Sigmoid colon (tissue), 7 donors: ENCODE results near the gene ZMYM1. TPM values are rescaled to one million over a fixed set of nuclear protein-coding genes. Genes with fewer than 3 reads are reported as not detected.

Source experiments
- DNase-seq: peaks from one replicate; pipeline ENCODE4 v3.0.0-alpha.2; 2019
- H3K27ac ChIP-seq, 4 donors: fragments of 200-600 bp; sonication (generic); one replicate each; pipeline ENCODE4 v1.5.1; 2016 to 2019; ENCODE audit warnings: mild to moderate bottlenecking in 1 of 4
- H3K27me3 ChIP-seq, 3 donors: fragments of 200-600 bp; sonication (generic); one replicate each; pipeline ENCODE4 v1.5.1; 2019; ENCODE audit warnings: mild to moderate bottlenecking in 1 of 3
- H3K36me3 ChIP-seq, 4 donors: fragments of 200-600 bp; sonication (generic); one replicate each; pipeline ENCODE4 v1.5.1; 2016 to 2019
- H3K4me1 ChIP-seq, 4 donors: fragments of 200-600 bp; sonication (generic); one replicate each; pipeline ENCODE4 v1.5.1; 2017 to 2019
- H3K4me3 ChIP-seq, 4 donors: fragments of 200-600 bp; sonication (generic); one replicate each; pipeline ENCODE4 v1.5.1; 2017 to 2019; ENCODE audit warnings: mild to moderate bottlenecking in 2 of 4, moderate library complexity in 1 of 4
- H3K9me3 ChIP-seq, 4 donors: fragments of 200-600 bp in 3 of 4; sonication (generic) in 3 of 4; one replicate each; pipeline versions ENCODE4 v1.5.1 to v1.6.1; 2013 to 2019
- EP300 ChIP-seq, 4 donors: sonication (generic); formaldehyde crosslinking; IDR thresholded peaks; one replicate each; pipeline ENCODE4 v1.6.1; 2017; ENCODE audit warnings: antibody characterized with exemption in 4 of 4
- POLR2A ChIP-seq, 2 donors: fragments of 450-650 bp; IDR thresholded peaks; one replicate each; pipeline ENCODE4 v1.6.1; 2016; ENCODE audit warnings: antibody characterized with exemption in 2 of 2, mild to moderate bottlenecking in 2 of 2, moderate library complexity in 2 of 2
- POLR2AphosphoS5 ChIP-seq, 4 donors: sonication (generic); formaldehyde crosslinking; IDR thresholded peaks; one replicate each; pipeline ENCODE4 v1.6.1; 2017; ENCODE audit warnings: antibody characterized with exemption in 4 of 4
- WGBS, 2 donors: extraction: QIAGEN DNeasy Blood & Tissue Kit; methylation state at CpG; one replicate each; pipeline ENCODE4 v1.1.7; 2013; 5-methylcytosine and 5-hydroxymethylcytosine counted together
- intact Hi-C: fragments of 100-400 bp; cut with DNase I; formaldehyde crosslinking; loops from one replicate; pipeline ENCODE4 v1.15.1; 2023
- polyA plus RNA-seq, 3 donors: library from polyadenylated mRNA; stranded (reverse); fragments of 200-250 nt; gene quantifications; one replicate each; pipeline ENCODE4 v1.2.3, GENCODE V29; 2013
- total RNA-seq, 4 donors: library from RNA; depleted of rRNA; stranded (reverse); fragments of >200 nt; gene quantifications; one replicate each; pipeline ENCODE4 v1.1.0, GENCODE V29; 2016
- TF ChIP-seq, protein P1 (sequence below), 4 experiments: fragments of 450-650 bp in 3 of 4; fragments of 200-600 bp in 1 of 4; IDR thresholded peaks; one replicate each; pipeline ENCODE4 v1.5.1; 2016 to 2019; ENCODE audit warnings: antibody characterized with exemption in 4 of 4, mild to moderate bottlenecking in 3 of 4, moderate library complexity in 2 of 4
- donor health status: healthy with polysubstance abuse.
- donor health status: Bipolar disorder and iron deficiency.
- donor health status: healthy.

ZMYM1 gene
- total and polyA plus RNA-seq, 7 donors: 1.8 to 29.6 (median 13.0) TPM

DNA sequence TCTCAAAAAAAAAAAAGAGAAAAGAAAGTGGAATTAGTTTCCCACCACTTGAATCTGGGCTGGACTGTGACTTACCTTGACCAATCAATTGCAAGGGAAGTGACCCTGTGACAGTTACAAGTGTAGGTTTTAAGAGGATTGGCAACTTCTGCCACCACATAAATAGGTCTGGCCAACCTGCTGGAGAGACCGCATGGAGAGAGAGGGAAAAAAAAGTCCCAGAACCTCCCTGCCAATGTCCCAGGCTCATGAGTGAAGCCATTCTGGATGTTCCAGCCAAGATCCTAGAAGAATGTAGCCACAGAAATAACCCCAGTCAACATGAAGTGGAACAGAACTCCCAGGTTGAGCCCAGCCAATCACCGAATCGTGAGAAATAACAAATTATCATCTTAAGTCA lies 35.7 kb upstream of the ZMYM1 start:
- WGBS, 2 donors: 76 to 89% methylated on average over 3 of the region's 3 CpGs
- no peaks in the 10 kb centered on the region for H3K4me1 ChIP-seq
- H3K4me3 ChIP-seq: no peak overlapping the region
- intact Hi-C loops: no loop called here
- H3K9me3 ChIP-seq: no peaks in the 10 kb centered on the region
- TF ChIP-seq EP300 (IDR thresholded peaks at IDR 0.05): no peak
- TF ChIP-seq POLR2AphosphoS5 (IDR thresholded peaks at IDR 0.05): no peak
- TF ChIP-seq, protein P1, sequence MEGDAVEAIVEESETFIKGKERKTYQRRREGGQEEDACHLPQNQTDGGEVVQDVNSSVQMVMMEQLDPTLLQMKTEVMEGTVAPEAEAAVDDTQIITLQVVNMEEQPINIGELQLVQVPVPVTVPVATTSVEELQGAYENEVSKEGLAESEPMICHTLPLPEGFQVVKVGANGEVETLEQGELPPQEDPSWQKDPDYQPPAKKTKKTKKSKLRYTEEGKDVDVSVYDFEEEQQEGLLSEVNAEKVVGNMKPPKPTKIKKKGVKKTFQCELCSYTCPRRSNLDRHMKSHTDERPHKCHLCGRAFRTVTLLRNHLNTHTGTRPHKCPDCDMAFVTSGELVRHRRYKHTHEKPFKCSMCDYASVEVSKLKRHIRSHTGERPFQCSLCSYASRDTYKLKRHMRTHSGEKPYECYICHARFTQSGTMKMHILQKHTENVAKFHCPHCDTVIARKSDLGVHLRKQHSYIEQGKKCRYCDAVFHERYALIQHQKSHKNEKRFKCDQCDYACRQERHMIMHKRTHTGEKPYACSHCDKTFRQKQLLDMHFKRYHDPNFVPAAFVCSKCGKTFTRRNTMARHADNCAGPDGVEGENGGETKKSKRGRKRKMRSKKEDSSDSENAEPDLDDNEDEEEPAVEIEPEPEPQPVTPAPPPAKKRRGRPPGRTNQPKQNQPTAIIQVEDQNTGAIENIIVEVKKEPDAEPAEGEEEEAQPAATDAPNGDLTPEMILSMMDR (IDR thresholded peaks at IDR 0.05): no peak
- TF ChIP-seq POLR2A (IDR thresholded peaks at IDR 0.05): no peak
- H3K36me3 ChIP-seq: no peaks in the 10 kb centered on the region
- no peaks in the 10 kb centered on the region for H3K27me3 ChIP-seq
- DNase-seq: no peak
- no peak overlapping the region for H3K27ac ChIP-seq

DNA sequence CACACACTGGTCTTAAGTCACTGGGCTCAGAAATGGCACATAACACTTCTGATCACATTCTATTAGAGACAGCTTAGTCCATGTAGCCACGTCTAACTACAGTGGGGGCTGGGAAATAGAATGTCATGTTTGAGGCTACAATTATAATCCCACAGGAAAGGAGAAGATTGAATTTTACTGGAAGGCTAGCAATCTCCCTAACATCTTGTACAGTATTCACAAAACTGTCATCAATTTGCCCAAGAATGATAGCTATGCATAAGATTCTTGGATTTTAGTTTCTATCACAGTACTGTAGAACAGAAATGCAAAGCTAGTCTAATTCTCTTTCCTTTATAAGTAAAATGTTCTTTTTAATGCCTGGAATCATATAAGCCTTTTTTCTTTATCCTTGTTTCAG lies 34.8 kb upstream of the ZMYM1 start:
- WGBS, 2 donors: 53 to 74% methylated on average over 1 of the region's 1 CpG
- no peaks in the 10 kb centered on the region for H3K9me3 ChIP-seq
- H3K4me3 ChIP-seq: no peak overlapping the region
- no peaks in the 10 kb centered on the region for H3K4me1 ChIP-seq
- TF ChIP-seq, protein P1 (IDR thresholded peaks at IDR 0.05): no peak
- no peak for TF ChIP-seq POLR2A (IDR thresholded peaks at IDR 0.05)
- no peak for TF ChIP-seq POLR2AphosphoS5 (IDR thresholded peaks at IDR 0.05)
- H3K36me3 ChIP-seq: no peaks in the 10 kb centered on the region
- intact Hi-C loops: no loop called here
- no peaks in the 10 kb centered on the region for H3K27me3 ChIP-seq
- DNase-seq: no peak
- no peak overlapping the region for H3K27ac ChIP-seq

DNA sequence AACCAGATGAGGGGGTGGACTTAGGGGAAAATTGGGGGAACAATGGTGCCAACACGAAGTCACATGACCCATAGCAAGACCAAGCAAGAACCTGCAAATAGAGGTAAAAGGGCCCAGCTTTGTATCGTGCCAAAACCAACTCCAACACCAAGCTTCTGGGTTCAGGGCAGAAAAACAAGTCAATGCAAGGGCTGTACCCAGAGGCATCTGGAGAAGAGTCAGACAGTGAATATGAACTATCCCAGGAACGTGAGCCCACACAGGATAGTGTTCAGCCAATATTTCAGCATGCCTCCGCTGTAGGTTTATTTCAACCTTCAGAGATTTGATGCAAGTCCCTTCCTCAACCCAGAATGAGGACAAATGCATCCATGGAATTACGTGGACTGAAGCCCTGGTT lies 32.5 kb upstream of the ZMYM1 start:
- Histone ChIP-seq H3K4me3 (no peak overlapping the region), H3K36me3 (no peaks in the 10 kb centered on the region), H3K27me3 (no peaks in the 10 kb centered on the region), H3K4me1 (no peaks in the 10 kb centered on the region), H3K27ac (no peak overlapping the region), H3K9me3 (no peaks in the 10 kb centered on the region)
- DNase-seq: no peak
- 87 to 89% methylated on average over 5 of the region's 5 CpGs for WGBS, 2 donors
- TF ChIP-seq POLR2AphosphoS5 (IDR thresholded peaks at IDR 0.05) (no peak), POLR2A (IDR thresholded peaks at IDR 0.05) (no peak), EP300 (IDR thresholded peaks at IDR 0.05) (no peak)
- TF ChIP-seq, protein P1 (IDR thresholded peaks at IDR 0.05): no peak
- intact Hi-C loops: no loop called here

DNA sequence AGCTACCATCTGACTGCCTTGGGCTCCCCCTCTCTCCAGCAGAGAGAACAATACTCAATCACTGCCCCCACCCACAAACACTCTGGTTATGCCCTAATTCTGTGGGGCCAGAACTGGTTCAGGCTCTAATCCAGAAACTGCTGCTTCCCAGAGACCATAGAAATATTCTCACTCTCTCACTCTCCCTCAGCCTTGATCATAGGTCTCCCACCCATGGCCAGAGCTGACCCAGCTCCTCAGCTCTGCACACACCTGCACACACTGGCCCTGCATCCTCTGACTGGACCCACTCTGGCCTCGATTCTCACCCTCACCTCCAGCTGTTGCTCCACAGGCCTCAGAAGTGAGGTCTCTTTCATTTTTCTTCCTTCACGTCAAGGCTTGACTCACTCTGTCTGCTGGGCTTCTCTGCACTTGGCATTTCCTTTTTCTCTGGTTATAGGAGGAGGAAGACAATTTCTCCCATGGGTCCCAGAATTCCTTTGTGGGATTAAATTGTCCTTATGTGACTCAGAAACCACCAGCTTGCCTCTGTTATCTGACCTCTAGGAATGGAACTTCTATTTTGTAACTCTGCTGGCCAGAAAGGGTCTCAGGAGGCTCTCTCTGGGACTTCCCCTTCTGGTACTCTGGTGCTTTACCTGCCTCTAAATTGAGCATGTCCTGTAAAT lies 31.9 kb upstream of the ZMYM1 start:
- intact Hi-C loops: no loop called here
- Histone ChIP-seq H3K4me3 (no peak overlapping the region), H3K4me1 (no peaks in the 10 kb centered on the region), H3K36me3 (no peaks in the 10 kb centered on the region), H3K27ac (no peak overlapping the region), H3K27me3 (no peaks in the 10 kb centered on the region), H3K9me3 (no peaks in the 10 kb centered on the region)
- TF ChIP-seq EP300 (IDR thresholded peaks at IDR 0.05) (no peak), POLR2AphosphoS5 (IDR thresholded peaks at IDR 0.05) (no peak), POLR2A (IDR thresholded peaks at IDR 0.05) (no peak)
- TF ChIP-seq, protein P1 (IDR thresholded peaks at IDR 0.05): no peak
- 48 to 70% methylated on average over 2 of the region's 2 CpGs for WGBS, 2 donors
- DNase-seq: no peak

DNA sequence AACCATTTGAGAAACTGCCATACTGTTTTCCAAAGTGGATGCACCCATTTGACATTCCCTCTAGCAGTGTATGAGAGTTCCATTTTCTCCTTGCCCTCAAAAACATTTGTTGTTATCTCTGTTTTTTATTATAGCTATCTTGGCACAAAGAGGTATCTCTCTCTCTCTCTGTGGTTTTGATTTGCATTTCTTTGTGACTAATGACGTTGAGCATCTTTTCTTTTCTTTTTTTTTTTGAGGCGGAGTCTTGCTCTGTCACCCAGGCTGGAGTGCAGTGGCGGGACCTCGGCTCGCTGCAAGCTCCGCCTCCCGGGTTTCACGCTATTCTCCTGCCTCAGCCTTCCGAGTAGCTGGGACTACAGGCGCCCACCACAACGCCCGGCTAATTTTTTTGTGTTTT lies 30.1 kb upstream of the ZMYM1 start:
- H3K4me3 ChIP-seq: no peak overlapping the region
- H3K36me3 ChIP-seq: no peaks in the 10 kb centered on the region
- no peak for DNase-seq
- no peak for TF ChIP-seq POLR2A (IDR thresholded peaks at IDR 0.05)
- TF ChIP-seq, protein P1 (IDR thresholded peaks at IDR 0.05): no peak
- TF ChIP-seq EP300 (IDR thresholded peaks at IDR 0.05): no peak
- TF ChIP-seq POLR2AphosphoS5 (IDR thresholded peaks at IDR 0.05): no peak
- 68 to 73% methylated on average over 12 of the region's 12 CpGs for WGBS, 2 donors
- H3K9me3 ChIP-seq: no peaks in the 10 kb centered on the region
- intact Hi-C loops: no loop called here
- no peak overlapping the region for H3K27ac ChIP-seq
- no peaks in the 10 kb centered on the region for H3K27me3 ChIP-seq
- no peaks in the 10 kb centered on the region for H3K4me1 ChIP-seq
